MCF 10A (cell line): ENCODE results near the gene PALS1. TPM values are rescaled to one million over a fixed set of nuclear protein-coding genes. Genes with fewer than 3 reads are reported as not detected.

Experiments used
- BruUV-seq: library from RNA; stranded (reverse); fragments of 400-500 nt; replicated peaks from 2 replicates; lab custom pipeline; 2021; lab: Mats Ljungman, UMichigan
- CTCF ChIA-PET: fragments of 300-600 bp; sonication (Branson Sonifier 250); formaldehyde crosslinking; extraction: SDS; loops from one replicate; lab custom pipeline; 2021; ENCODE audit warnings: antibody characterized with exemption, inconsistent platforms; lab: Yijun Ruan, JAX
- POLR2A ChIA-PET: fragments of 300-600, 350-650 bp; sonication (Branson Sonifier 250); formaldehyde crosslinking; extraction: SDS; loops from one replicate; lab custom pipeline; 2020; ENCODE audit warnings: antibody characterized with exemption, inconsistent platforms; lab: Yijun Ruan, JAX
- DNase-seq: peaks from one replicate; pipeline ENCODE4 v3.0.0-alpha.2; 2018; ENCODE audit not compliant: unreplicated experiment
- H3K27ac Mint-ChIP-seq: one replicate; pipeline ENCODE4 v1.8.0; 2022; ENCODE audit warnings: mild to moderate bottlenecking, low read depth, mixed read lengths; ENCODE audit not compliant: unreplicated experiment
- H3K27me3 Mint-ChIP-seq: one replicate; pipeline ENCODE4 v1.8.0; 2022; ENCODE audit warnings: mixed read lengths; ENCODE audit not compliant: insufficient read depth, unreplicated experiment
- H3K36me3 Mint-ChIP-seq: one replicate; pipeline ENCODE4 v1.8.0; 2022; ENCODE audit warnings: mild to moderate bottlenecking, moderate library complexity, mixed read lengths; ENCODE audit not compliant: insufficient read depth, unreplicated experiment
- H3K4me1 Mint-ChIP-seq: one replicate; pipeline ENCODE4 v1.8.0; 2022; ENCODE audit warnings: mixed read lengths; ENCODE audit not compliant: insufficient read depth, unreplicated experiment
- H3K4me3 Mint-ChIP-seq: one replicate; pipeline ENCODE4 v1.8.0; 2022; ENCODE audit warnings: mild to moderate bottlenecking, moderate library complexity, mixed read lengths; ENCODE audit not compliant: unreplicated experiment
- H3K9me3 Mint-ChIP-seq: one replicate; pipeline ENCODE4 v1.8.0; 2022; ENCODE audit warnings: mixed read lengths; ENCODE audit not compliant: unreplicated experiment
- CTCF ChIP-seq: fragments of 200-600 bp; IDR thresholded peaks from one replicate; pipeline ENCODE4 v1.8.0; 2022; ENCODE audit warnings: antibody characterized with exemption, mild to moderate bottlenecking; ENCODE audit not compliant: unreplicated experiment
- intact Hi-C: fragments of 100-400 bp; cut with micrococcal nuclease; formaldehyde crosslinking; loops from 2 replicates; pipeline ENCODE4 v1.14.1; 2022
- total RNA-seq: library from RNA; stranded (reverse); gene quantifications from 2 replicates; pipeline ENCODE4 v1.2.3, GENCODE V29; 2022

Gene PALS1
- total RNA-seq, 1 experiment from 2014 or later = 21.4 TPM

GRCh38 chr14:67268426-67269150 is 27.4 kb downstream of the PALS1 start:
- H3K36me3 Mint-ChIP-seq = peaks cover 10% of the 10 kb centered on the region
- TF ChIP-seq CTCF = no peak
- no peak overlapping the region for H3K27ac Mint-ChIP-seq
- BruUV-seq = no TSS peak
- DNase-seq = no peak
- H3K9me3 Mint-ChIP-seq = no peaks in the 10 kb centered on the region
- H3K4me3 Mint-ChIP-seq = no peak overlapping the region
- H3K27me3 Mint-ChIP-seq = no peaks in the 10 kb centered on the region
- intact Hi-C loops = no loop called here
- peaks cover 22% of the 10 kb centered on the region for H3K4me1 Mint-ChIP-seq
- POLR2A ChIA-PET = interaction anchor here (0.6 kb wide), 1 partner anchor 41 kb away, joined by 4 read pairs; no protein-coding TSS in a partner anchor
- CTCF ChIA-PET = no interaction called here

- TF ChIP-seq CTCF = no peak
- POLR2A ChIA-PET = interaction anchor here (1.2 to 1.4 kb wide), 2 partner anchors 9 to 29 kb away, joined by 3 to 4 read pairs; partner anchors contain the start of gene PALS1
- no TSS peak for BruUV-seq
- Mint-ChIP-seq H3K36me3 (peaks cover 10% of the 10 kb centered on the region), H3K9me3 (no peaks in the 10 kb centered on the region), H3K27ac (no peak overlapping the region), H3K4me1 (peaks cover 15% of the 10 kb centered on the region), H3K27me3 (no peaks in the 10 kb centered on the region), H3K4me3 (no peak overlapping the region)
- intact Hi-C loops = no loop called here
- DNase-seq = no peak
- CTCF ChIA-PET = interaction anchor here (2.0 to 2.4 kb wide), 2 partner anchors 17 to 103 kb away, joined by 5 to 7 read pairs; no protein-coding TSS in a partner anchor
Observed at GRCh38 chr14:67269298-67270060, 28.2 kb downstream of the PALS1 start.

- no peak for DNase-seq
- intact Hi-C loops = no loop called here
- Mint-ChIP-seq H3K27ac (no peak overlapping the region), H3K27me3 (no peaks in the 10 kb centered on the region), H3K4me3 (no peak overlapping the region), H3K4me1 (peaks cover 12% of the 10 kb centered on the region), H3K9me3 (no peaks in the 10 kb centered on the region), H3K36me3 (peaks cover 10% of the 10 kb centered on the region)
- BruUV-seq = no TSS peak
- POLR2A ChIA-PET = interaction anchor here (1.2 to 1.4 kb wide), 2 partner anchors 9 to 29 kb away, joined by 3 to 4 read pairs; partner anchors contain the start of gene PALS1
- TF ChIP-seq CTCF = no peak
- CTCF ChIA-PET = interaction anchor here (2.0 to 2.4 kb wide), 2 partner anchors 16 to 104 kb away, joined by 5 to 7 read pairs; no protein-coding TSS in a partner anchor
Observed at GRCh38 chr14:67270145-67270753, 29.0 kb downstream of the PALS1 start.
